ENCODE results near the gene LAMA1. TPM values are rescaled to one million over a fixed set of nuclear protein-coding genes. Genes with fewer than 3 reads are reported as not detected.

The LAMA1 gene
- total RNA-seq, 4 donors from 2014 or later: 0.48 to 2.9 (median 2.6) TPM; not detected in 1

DNA sequence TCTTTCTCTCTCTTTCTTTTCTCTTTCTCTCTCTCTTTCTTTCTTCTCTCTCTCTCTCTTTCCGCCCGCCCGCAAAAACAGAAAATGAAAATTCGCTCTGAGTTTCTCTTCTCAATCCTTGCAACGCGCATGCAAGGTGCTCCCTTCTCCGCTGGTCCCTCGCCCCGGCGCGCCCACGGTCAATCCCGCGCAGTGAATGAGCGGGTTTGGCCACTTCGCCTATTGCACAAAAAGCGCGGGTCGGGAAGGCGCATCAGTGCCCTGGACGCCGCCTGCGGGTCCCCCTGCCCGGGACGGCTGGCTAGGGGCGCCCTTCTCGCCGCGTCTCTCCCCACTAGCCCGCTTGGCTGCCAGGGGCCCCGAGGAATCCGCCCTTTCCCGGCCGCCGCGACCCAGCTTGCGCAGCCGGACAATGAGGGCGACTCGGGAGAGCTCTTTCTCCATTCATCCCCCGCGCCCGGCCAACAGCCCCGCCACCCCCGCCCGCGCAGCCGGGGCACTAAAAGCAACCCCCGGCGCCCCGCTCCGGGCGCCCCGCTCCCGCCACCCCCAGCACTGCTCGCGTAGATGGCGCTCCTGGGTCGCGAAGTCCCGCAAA, 706 bp downstream of the LAMA1 start:
- intact Hi-C loops (cut with DNase I; ENCODE audit: low total_unique reads): no loop called here
- Histone ChIP-seq H3K27ac (no peak overlapping the region), H3K27me3 (peaks cover 66% of the 10 kb centered on the region), H3K4me3 (peak overlapping the region in 3 of 4 donors; percentile 7 to 50 (median 15)), H3K4me1 (peaks cover 0 to 20% (median 9%) of the 10 kb centered on the region in 4 donors), H3K36me3 (no peaks in the 10 kb centered on the region), H3K9me3 (no peaks in the 10 kb centered on the region)
- TF ChIP-seq POLR2AphosphoS5 (IDR thresholded peaks at IDR 0.05): no peak
- TF ChIP-seq EP300 (IDR thresholded peaks at IDR 0.05; ENCODE audit: low read depth): no peak
- TF ChIP-seq POLR2A (IDR thresholded peaks at IDR 0.05): no peak
- TF ChIP-seq, protein P1, sequence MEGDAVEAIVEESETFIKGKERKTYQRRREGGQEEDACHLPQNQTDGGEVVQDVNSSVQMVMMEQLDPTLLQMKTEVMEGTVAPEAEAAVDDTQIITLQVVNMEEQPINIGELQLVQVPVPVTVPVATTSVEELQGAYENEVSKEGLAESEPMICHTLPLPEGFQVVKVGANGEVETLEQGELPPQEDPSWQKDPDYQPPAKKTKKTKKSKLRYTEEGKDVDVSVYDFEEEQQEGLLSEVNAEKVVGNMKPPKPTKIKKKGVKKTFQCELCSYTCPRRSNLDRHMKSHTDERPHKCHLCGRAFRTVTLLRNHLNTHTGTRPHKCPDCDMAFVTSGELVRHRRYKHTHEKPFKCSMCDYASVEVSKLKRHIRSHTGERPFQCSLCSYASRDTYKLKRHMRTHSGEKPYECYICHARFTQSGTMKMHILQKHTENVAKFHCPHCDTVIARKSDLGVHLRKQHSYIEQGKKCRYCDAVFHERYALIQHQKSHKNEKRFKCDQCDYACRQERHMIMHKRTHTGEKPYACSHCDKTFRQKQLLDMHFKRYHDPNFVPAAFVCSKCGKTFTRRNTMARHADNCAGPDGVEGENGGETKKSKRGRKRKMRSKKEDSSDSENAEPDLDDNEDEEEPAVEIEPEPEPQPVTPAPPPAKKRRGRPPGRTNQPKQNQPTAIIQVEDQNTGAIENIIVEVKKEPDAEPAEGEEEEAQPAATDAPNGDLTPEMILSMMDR (IDR thresholded peaks at IDR 0.05): no peak
- no peak for DNase-seq
- WGBS, 2 donors (ENCODE audit: low coverage in 1 of 2): 9% methylated on average over 6 to 47 of the region's 61 CpGs
- in situ Hi-C loops (cut with MboI; ENCODE audit: low pct_ligation_motif_present in 1 of 4, low pct_unique_long_range_greater_than_20kb in 1 of 4, low sequenced_read_pairs in 3 of 4): no loop called here

DNA sequence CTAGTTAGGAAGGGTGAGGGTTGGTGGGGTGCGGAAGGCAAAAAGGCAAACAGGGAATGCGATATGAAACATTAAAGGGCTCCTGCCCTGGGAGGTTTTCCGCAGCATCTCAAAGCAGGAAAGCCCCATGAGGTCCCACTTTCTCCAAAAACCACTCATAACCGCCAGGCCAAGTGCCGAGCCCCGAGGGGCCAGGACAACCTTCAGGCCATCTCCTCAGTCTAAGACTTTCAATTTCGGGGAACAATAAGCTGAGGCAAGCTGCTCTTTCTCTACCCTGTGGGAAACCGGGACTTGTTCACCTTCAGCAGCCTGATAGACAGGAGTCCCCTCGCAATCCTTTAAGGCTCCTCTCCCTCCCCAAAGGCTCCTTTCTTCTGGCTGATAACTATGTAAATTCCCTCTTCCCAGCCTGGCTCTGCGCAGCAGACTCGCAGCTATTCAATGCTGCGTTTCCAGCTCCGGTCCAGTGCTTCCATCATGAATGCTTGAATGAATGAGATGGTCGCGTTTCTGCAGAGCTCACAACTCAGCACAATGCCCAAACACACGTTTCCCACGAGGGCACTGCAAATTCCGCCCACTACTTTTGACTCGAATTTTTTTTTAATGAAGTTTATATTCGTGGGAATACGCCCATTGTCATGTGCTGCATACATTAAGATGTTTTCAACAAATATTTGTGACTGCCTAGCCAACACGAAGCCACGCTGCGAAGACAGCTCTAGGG, 1.4 kb downstream of the LAMA1 start:
- Histone ChIP-seq H3K4me3 (peak overlapping the region in 2 of 4 donors; percentile 7 to 50), H3K27me3 (peaks cover 70% of the 10 kb centered on the region)
- in situ Hi-C loops (cut with MboI; ENCODE audit: low pct_ligation_motif_present in 1 of 4, low pct_unique_long_range_greater_than_20kb in 1 of 4, low sequenced_read_pairs in 3 of 4): no loop called here

DNA sequence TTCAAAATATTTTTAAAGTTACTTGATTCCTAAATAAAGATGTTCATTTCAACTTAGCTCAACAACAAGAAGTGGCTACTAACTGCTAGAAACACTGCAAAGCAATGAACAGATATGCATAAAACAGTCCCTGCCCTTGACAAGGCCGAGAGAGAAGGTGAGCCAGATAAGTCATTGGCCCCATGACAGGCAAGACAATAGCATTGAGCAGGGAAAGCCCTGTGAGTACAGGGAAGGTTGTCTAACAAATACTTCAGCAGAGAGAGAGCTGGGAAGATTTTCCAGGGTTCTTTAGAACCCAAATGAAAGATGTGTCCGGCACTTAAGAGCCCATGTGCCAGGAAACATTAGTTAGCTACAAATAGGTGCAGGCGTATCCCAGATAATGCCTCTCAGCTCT, 4.7 kb downstream of the LAMA1 start:
- in situ Hi-C loops (cut with MboI; ENCODE audit: low pct_ligation_motif_present in 1 of 4, low pct_unique_long_range_greater_than_20kb in 1 of 4, low sequenced_read_pairs in 3 of 4): no loop called here
- no peak overlapping the region for H3K4me3 ChIP-seq
- intact Hi-C loops (cut with DNase I; ENCODE audit: low total_unique reads): no loop called here
- no peak for DNase-seq
- no peak overlapping the region for H3K27ac ChIP-seq
- H3K36me3 ChIP-seq: no peaks in the 10 kb centered on the region
- peaks cover 0 to 20% (median 9%) of the 10 kb centered on the region in 4 donors for H3K4me1 ChIP-seq
- H3K9me3 ChIP-seq: no peaks in the 10 kb centered on the region
- WGBS, 2 donors (ENCODE audit: low coverage in 1 of 2): 78 to 90% methylated on average over 3 of the region's 3 CpGs
- H3K27me3 ChIP-seq: peaks cover 60% of the 10 kb centered on the region
- TF ChIP-seq EP300 (IDR thresholded peaks at IDR 0.05; ENCODE audit: low read depth) (no peak), POLR2A (IDR thresholded peaks at IDR 0.05) (no peak), POLR2AphosphoS5 (IDR thresholded peaks at IDR 0.05) (no peak)
- TF ChIP-seq, protein P1 (IDR thresholded peaks at IDR 0.05): no peak

More for the DNA sequence above, 1.4 kb downstream of the LAMA1 start:
- no peak overlapping the region for H3K27ac ChIP-seq
- DNase-seq: no peak
- intact Hi-C loops (cut with DNase I; ENCODE audit: low total_unique reads): no loop called here
- no peaks in the 10 kb centered on the region for H3K9me3 ChIP-seq
- H3K36me3 ChIP-seq: no peaks in the 10 kb centered on the region
- whole genome bisulfite sequencing, 2 donors (ENCODE audit: low coverage in 1 of 2): 5 to 13% methylated on average over 5 to 24 of the region's 24 CpGs
- TF ChIP-seq, protein P1 (IDR thresholded peaks at IDR 0.05): no peak
- no peak for TF ChIP-seq POLR2AphosphoS5 (IDR thresholded peaks at IDR 0.05)
- TF ChIP-seq EP300 (IDR thresholded peaks at IDR 0.05; ENCODE audit: low read depth): no peak
- no peak for TF ChIP-seq POLR2A (IDR thresholded peaks at IDR 0.05)
- peaks cover 0 to 20% (median 9%) of the 10 kb centered on the region in 4 donors for H3K4me1 ChIP-seq

DNA sequence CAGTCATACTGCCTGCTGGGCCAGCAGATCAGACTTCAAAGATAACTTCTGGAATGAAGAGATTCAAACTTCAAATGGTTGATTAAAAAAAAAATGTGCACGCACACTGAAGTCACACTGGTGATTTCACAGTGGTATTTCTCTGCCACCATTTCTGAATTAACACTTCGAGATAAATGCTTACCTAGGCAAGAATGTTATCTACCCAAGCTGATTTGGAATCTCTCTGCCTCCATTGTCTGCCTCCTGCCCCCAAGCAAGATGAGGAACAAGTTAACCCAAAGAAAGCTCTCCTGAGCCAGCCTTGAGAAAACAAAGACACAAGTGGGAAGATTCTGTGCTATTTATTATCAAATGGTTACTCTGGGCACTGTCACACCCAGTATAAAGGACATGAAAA, 6.5 kb downstream of the LAMA1 start:
- WGBS, 2 donors (ENCODE audit: low coverage in 1 of 2): 60 to 68% methylated on average over 2 of the region's 2 CpGs
- TF ChIP-seq, protein P1 (IDR thresholded peaks at IDR 0.05): no peak
- no peak for TF ChIP-seq POLR2A (IDR thresholded peaks at IDR 0.05)
- no peak for TF ChIP-seq EP300 (IDR thresholded peaks at IDR 0.05; ENCODE audit: low read depth)
- no peak for TF ChIP-seq POLR2AphosphoS5 (IDR thresholded peaks at IDR 0.05)
- Histone ChIP-seq H3K27me3 (peaks cover 42% of the 10 kb centered on the region), H3K27ac (no peak overlapping the region), H3K4me3 (no peak overlapping the region), H3K4me1 (peaks cover 0 to 4% (median 1%) of the 10 kb centered on the region in 4 donors), H3K36me3 (no peaks in the 10 kb centered on the region), H3K9me3 (no peaks in the 10 kb centered on the region)
- DNase-seq: no peak
- intact Hi-C loops (cut with DNase I; ENCODE audit: low total_unique reads): no loop called here
- in situ Hi-C loops (cut with MboI; ENCODE audit: low pct_ligation_motif_present in 1 of 4, low pct_unique_long_range_greater_than_20kb in 1 of 4, low sequenced_read_pairs in 3 of 4): no loop called here

Measured in transverse colon (tissue), 4 donors.